ENCODE measurements around the gene CNN2.
"Not testable (repeated sequence)": the region's sequence is repeated elsewhere in the genome, so short reads cannot be mapped to it uniquely, and the experiment has no call there.

CNN2 gene

DNA sequence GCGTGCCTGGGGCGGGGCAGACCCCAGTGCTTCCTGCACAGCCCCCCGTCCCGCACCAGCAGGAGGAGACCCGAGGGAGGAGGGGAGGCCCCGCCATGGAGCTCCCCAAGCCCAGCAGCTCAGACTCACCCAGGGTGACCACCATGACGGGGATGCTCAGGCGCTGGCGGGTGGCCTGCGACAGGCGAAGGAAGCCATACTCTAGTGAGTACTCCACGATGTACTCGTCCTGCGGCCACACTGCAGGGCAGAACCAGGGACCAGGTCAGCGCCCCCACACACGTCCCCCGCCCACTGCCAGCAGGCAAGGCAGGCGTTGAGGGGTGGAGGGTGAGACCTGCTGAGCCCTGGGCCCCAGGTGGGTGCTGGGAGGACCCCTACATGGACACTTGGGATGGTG, 14.1 kb upstream of the CNN2 start:
- DNase-seq: no peak

DNA sequence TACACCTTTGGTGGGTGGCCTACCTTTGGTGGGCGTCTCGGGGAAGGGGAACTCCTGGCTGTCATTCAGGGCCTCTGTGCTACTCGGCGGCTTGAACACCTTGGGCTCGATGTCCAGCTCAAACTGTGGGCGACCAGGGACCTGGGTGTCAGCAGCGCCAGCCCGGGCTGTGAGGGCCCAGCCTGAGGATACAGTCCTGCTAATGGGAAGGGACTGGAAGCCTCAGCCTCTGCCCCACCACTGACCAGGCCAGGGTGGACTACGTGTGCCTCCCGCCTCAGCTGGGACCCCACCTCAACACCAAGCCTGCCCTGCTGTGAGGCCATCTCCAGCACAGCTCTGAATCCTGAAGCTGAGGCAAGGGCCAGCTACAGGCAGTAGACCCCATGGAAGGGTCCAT, 13.2 kb upstream of the CNN2 start:
- DNase-seq: no peak

DNA sequence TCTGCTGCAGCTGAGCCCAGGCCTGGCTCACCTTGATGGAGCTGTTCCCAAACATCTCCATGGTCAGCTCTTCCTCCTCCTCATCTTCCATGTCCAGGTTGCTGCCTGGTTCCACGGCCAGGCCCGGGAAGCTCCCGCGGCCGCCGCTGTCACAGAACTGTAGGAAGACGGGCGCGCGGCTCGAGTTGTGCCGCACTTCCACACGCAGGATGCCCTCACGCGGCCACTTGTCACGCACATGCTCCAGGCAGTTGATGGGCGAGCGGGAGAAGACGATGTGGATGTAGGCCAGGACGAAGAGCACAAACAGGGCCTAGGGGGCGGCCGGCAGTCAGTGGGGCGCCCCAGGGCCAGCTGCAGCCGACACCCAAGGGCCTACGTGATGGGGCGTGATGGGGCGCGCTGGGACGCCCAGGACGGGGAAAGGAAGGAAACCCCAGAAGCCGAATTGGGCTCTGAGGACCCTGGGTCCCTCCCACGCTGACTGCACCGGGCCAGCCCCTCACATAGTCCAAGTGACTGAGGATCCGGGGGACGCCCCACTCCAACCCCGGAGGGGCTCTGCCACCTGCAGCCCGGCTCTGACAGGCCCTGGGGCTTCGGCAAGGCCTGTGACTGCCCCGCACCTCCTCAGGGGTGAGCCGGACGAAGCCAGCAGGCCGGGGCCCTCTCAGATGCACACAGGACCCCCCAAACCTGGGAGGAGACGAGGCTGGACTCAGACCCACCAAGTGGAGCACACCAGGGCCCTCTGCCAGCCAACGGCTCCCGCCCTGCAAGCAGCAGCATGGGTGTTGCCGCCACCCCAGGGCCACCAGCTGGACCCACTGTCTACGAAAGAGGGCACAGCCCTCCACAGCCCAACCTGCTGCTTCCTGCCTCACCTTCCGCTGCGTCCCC, 12.0 kb upstream of the CNN2 start:
- DNase-seq: no peak

DNA sequence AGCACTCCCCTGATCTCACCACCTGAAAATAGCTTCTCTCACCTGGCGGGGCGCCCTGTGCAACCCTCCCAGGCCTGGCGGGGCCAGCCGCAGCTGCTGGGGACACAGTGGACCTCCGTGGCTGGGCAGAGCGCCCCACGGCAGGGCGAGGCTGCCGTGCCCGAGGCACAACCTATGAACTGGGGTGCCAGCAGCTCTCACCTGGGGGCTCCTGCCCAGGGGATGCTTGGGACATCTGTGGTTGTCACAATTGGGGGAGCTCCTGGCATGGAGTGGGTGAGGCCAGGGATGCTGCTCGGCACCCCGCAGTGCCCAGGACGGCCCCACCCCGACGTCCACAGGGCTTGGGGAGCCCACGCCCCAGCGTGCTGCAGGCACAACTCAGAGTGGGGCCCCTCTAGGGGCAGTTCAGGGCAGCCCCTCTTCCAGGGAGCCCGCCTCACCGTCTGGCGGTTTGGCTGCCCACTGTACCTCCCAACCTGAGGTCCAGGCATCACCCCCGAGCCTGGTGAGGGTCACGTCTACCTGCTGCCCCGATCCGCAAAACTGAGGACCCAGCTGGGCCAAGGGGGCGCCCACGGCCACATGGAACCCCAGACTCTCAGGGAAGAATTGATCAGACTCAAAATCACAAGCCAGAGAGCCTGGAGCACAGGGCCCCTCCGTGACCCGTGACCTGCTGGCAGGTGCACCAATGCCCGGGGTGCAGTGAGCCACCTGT, 11.2 kb upstream of the CNN2 start:
- no peak for DNase-seq

DNA sequence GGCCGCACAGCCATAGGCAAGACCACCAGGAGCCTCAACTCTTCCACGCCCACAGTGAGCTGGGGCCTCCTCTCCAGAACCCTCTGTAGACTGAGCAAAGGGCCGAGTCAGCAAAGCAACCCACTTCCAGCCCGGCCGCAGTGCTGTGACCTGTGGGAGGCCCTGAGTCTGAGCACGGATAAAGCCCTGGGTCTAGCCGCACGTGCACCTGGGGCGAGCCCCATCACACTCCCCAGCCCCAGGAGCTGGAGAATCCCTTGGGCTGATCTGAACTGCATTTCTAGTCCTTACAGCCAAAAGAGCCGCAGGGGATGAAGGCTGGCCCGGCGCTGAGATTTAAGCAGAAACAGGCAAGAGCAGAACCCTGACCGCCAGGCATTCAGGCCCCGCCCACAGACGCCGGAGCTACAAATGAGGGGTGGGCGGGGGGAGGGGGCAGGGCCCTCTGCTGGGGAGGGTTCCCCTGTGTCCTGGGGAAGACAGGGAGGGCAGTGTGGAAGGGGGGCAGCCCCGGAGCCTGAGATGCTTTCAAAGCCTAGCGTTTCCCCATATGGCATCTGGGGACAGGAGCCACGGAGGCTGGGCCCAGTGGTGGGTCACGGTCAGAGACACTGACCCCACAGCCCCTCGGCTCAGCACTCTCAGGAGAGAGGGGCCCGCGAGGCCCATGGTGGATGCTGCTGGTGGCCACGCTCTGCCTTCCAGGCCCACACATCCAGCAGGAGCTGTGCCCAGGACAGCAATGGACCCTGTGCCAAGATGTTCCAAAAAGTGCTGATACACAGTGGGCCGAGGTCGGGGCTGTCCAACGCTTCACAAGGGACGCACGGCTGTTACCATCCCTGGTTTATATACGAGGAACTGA, 10.4 kb upstream of the CNN2 start:
- DNase-seq: no peak

DNA sequence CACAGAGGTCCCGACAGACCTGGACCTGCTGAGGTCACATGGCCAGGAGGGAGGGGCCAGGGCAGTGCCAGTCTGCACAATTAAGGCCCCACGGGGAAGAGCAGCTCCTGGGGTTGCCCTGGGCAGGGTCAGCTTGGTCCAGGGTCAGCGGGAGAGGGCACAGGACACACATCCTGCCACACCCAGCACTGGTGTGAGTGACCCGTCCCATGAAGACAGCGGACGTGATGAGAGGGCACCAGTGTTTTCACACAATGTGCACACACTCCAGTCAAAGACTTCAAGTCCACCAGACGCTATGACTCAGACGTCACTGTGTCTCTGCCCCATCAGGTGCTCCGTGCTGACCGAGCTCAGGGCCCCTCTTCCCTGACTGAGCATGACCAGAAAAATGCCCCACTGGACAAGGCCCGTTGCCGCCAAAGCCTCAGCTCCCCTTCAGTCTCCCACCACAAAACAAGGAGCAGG, 9.7 kb upstream of the CNN2 start:
- DNase-seq: no peak

DNA sequence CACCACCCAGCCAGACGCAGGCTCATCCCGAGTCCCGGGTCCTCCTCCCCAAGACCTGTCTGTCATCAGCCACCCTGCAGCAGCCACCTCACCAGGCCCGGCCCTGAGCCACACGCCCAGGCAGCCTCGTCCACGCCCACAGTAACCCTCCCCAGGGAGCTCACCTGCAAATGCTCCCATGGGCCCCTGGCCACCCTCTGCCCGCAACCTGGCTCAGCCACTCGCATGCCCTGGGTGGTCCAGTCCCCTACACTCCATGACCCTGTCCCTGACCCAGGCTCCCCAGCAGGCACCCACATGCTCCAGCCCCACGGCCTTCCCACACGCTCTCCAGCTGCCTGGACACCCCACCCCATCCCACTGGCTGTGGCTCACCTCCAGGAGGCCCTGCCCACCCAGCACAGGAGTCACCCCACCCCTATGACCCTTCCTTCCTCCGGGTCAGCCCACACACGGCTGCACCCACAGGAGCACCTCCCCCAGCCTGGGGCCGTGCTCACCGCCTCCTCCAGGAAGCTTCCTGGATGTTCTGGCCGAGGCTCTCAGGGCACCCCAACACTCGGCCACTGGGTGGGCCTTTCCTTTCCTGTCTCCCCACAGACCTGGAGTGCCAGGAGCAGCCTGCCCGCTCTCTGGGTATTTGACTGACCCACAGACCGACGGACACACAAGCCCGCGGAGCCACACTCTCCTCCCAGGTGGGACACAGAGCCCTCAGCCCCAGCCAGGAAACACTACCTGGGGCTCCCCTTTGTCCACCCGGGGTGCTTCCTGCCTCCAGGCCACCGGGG, 9.1 kb upstream of the CNN2 start:
- no peak for DNase-seq

DNA sequence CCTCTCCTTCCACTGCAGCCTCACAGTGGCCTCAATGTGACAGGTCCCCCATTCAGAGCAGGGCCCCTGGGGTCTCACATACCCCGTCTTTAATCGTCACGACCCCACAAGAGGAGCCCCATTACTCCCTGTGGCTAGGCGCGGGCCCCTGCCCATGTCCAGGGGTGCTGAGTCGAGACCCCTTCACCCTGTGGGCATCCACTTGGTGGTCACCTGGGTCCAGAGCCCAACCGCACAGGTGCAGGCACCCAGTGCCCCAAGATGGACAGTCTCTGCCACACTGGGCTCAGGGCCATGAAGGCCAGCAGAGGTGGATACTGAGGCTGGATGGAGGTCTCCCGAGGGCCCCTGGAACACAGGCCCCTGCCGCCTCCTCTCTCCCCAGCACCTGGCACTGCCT, 8.5 kb upstream of the CNN2 start:
- DNase-seq: no peak

DNA sequence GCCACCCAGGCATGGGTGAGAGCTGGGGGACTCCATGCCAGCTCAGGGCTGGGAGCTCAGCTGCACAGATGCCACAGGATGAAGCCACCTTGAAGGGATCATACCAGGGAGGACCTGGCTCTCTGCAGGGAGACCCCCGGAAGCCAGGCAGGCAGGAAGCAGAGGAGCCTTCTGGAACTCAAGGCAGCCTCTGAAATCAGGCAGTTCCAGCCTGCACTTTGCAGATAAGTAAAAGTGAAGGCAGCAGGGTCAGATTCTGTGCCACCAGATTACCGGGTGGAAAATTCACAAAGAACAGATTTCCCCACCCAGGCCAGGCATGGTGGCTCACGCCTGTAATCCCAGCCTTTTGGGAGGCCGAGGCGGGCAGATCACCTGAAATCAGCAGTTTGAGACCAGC, 8.0 kb upstream of the CNN2 start:
- DNase-seq: no peak

DNA sequence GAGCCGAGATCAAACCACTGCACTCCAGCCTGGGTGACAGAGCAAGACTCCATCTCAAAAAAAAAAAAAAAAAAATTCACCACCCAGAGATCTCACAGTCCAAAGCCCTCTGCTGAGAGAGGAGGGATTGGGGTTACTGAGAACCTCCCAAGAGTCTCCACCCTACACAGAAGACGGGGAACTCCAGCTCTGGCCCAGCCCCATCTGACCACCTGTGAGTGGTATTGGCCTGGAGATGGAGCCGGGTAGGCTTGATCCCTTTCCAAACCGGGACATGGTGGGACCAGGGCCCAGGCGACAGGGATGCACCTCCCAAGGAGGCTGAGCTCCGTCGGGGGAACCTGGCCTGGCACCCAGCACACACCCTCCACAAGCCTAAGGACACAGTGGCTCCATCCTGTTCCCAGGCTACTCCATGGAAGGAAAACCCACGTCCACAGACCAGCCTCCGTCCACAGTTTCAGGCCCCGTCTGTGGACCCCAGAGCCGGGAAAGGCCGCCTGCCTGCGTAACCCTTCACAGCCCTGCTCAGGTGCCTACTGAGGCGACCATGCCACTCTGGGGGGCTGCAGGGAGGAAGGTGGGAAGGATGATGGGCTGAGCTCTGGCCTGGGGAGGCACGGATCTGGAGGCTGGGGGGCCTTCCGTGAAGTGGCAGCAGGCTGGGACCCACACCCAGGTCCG, 7.3 kb upstream of the CNN2 start:
- no peak for DNase-seq

DNA sequence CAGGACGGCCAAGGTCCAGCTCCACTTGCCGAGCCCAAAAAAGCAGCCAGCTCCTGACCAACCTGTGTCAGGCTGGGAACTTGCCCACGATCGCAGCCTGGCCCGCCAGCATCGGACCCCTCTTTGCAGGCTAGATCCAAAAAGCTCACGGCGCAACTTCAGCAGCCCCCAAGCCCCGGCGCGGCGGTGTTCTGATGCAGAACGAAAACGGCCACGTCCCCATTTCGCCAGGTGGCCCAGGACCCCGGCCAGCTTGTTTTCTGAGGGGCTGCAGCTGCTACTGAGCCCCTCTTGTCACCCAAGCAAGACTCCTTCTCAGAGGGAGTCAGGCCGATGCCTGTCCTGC, 6.8 kb upstream of the CNN2 start:
- DNase-seq: no peak

DNA sequence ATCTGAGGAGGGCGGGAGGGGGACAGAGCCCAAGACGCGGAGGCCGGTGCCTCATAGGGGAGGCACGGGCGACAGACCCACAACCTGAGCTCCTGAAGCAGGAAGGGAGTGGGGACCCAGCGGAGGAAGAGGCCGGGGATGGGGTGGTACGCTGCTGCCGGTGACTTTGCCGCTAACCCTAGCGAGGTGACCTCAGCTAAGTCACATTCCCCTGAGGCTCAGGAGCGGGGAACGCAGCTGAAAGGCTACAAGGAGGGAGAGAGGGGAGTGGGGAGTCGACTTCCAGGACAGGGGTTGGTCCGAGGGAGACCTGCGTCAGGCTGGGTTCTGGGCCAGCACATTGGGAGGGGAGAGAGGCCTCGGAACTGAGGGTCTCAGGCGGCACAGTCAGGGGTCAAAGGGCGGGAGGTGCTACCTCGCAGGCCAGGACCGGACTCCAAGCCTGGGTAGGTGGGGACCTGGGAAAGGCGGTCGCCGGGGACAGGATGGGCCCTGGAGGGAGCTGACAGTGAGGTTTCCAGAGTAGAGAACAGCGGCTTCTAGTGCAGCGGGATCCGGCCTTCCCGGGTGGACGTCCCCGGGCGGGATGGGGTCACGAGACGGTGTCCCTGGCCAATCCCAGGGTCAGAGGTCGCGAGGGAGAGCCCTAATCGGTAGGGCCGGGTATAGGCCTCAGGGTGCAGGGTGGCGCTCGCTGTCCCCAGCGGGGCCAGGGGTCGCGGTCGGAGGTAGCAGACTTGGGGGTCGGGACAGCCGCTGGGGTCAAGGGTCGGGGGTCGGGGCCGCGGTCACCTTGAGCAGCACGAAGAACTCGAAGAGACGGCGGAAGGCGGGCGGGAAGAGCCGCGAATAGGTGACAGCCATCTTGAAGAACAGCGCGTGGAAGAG, 6.2 kb upstream of the CNN2 start:
- no peak for DNase-seq

DNA sequence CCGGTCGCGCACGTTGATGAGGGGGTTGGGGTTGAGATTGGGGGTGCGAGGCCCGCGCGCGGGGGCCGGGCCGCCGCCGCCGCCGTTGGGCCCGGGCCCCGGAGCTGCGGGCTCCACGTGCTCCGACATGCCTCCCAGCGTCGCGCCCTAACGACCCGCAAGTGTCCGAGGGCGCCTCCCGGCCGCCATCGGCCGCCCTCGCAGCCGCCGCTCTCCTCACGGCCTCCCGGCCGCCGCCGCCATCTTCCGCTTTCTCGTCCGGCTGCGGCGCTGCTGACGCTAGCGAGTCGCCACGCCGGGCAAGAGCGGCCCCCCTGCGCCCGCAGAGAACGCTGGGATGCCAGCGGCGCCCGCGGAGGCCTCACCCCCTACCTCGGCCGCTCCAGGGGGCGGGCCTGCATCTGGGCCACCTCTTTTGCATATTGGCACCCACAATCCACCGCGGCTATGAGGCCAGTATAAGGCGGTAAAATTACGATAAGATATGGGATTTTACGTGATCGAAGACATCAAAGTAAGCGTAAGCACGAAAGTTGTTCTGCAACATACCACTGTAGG, 5.5 kb upstream of the CNN2 start, which contains the start of gene TMEM259:
Gene TMEM259 (minus strand): TSS at position 256 of the 558 bp plus-strand sequence. CDS start 127 bp downstream, at position 129.
- DNase-seq: peak; percentile 91 to 98 (median 91)

DNA sequence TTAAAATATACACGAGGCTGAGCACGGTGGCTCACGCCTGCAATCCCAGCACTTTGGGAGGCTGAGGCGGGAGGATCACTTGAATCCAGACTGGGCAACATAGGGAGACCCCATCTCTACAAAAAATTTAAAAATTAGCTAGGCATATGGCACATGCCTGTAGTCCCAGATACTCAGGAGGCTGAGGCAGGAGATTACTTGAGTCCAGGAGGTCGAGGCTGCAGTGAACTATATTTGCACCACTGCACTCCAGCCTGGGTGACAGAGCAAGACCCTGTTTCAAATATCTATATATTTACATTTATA, 2.6 kb upstream of the CNN2 start:
- not testable (repeated sequence) for DNase-seq

DNA sequence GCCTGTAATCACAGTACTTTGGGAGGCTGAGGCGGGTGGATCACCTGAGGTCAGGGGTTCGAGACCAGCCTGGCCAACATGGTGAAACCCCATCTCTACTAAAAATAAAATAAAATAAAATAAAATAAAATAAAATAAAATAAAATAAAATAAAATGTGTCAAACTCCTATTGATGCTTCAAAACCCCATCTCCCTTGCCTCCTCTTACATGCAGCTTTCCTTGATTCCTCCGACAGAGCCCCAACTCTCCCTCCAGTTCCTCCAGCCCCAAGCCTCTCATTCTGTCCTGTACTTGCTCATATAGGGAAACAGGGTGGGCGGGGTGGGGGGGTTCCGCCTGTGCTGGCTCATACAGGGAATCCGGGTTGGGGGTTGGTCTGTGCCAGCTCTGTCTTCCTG, 1.3 kb upstream of the CNN2 start:
- DNase-seq: not testable (repeated sequence)

DNA sequence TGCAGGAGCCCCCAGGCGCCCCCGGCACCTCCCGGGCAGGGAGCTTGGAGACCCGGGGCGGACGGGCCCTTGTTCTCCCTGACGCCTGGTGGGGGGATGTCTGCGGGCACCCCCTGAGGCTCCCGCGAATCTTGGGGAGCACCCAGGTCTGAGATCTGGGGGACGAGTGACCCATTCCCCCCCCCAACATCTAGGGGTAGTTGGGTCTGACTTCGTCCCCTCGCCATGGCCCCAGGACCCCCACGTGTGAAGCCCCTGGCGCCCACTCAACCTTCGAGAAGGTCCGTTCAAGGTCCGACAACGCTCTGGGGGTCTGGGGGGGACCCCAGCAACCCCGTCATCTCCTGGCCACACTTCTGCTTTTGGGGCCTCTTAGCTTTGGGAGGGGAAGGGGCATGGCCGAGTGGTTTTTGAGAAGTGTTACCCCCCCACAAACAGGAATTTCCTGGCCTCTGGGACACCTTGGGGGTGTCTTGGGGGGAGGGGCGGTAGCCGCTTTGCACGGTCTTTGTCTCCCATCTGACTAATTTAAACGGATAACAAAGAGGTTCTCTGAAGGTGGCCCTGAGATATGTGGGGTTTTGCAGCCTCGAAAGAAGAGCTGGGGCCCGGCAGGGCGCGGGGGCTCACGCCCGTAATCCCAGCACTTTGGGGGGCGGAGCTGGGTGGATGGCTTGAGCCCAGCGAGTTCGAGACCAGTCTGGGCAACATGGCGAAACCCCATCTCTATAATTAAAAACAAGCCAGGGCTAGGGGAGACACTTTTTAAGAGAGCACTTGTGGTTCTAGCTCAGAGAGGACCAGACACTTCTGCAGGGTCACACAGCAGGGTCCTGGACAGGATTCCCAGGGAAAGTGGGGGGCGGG, 608 bp downstream of the CNN2 start:
- peak in 1 of 4 experiments; percentile 19 for DNase-seq

DNA sequence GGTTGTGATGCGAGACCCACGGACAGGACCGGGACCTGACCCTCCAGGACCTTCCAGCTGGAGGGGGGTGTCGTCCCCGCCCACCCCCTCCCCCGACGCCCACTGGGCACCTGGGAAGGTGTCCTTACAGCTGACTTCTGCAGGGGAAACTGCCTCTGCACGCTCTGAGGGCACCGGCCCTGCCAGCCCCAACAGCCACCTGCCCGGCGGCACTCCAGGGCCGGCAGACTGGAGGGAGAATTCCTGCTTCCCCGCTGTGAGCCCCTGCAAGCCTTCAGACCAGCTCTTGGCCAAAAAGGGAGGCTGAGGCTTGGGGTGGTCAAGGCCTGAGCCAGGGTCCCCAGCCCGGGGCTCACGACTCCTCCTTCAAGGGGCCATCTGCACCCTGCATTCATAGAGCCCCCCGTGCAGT, 1.2 kb downstream of the CNN2 start:
- DNase-seq: no peak

DNA sequence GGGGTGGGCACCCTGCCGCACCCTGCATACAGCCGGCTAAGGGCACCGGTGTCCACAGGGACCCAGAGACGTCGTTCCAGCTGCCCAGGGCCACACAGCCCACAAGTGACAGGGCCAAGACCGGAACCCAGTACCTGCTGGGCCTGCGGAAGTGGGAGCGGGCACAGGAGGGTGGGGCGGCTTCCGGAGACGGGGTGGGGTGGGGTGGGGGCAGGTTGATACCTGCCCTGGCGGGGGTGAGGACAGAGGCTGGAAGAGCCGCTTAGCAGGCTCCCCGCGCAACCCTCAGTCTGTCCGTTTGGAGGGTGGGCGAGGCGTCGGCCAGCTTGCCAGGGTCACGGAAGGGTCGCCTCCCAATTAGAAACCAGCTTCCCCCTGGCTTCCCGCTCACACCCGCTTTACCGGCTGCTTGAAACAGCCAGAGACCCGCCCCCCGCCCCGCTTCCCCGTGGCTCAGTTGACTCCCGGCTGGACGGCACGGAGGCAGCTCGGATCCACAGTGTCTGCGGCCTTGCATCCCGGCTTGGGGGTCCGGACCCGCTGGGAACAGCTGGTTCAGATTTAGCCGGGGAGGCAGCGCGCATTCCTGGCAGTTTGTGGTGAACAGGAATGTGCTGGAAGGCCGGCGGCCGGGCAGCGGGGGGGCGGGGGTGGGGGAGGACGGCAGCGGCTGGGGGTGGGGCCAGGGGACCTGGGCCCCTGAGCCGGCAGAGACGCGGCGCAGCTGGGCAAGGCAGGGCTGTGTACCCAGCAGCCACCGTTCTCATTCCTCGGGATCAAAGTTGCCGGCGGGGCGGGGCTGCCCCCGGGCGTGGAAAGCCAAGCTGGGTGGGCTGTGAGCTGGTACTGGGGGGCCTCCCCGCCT, 1.9 kb downstream of the CNN2 start:
- peak in 2 of 4 experiments; percentile 36 to 63 for DNase-seq
